Dedifferentiated amniotic fluid mesenchymal stem cell (primary cell): Measurements from ENCODE around the gene ZFTA.
"Not testable (repeated sequence)": the region's sequence is repeated elsewhere in the genome, so short reads cannot be mapped to it uniquely, and the experiment has no call there.

ENCODE experiments used
- DNase-seq: peaks from one replicate; pipeline ENCODE4 v3.0.0-alpha.2; 2016; ENCODE audit errors: extremely low spot score

The ZFTA gene

GRCh38 chr11:63775191-63775590, 6.6 kb upstream of the ZFTA start:
- DNase-seq = no peak

GRCh38 chr11:63771741-63772318, 3.3 kb upstream of the ZFTA start:
- not testable (repeated sequence) for DNase-seq

- DNase-seq = no peak
Measured at GRCh38 chr11:63770763-63771162, 2.2 kb upstream of the ZFTA start.

- DNase-seq = no peak
Measured at GRCh38 chr11:63769714-63770455, 1.3 kb upstream of the ZFTA start.

- DNase-seq = no peak
Measured at GRCh38 chr11:63769042-63769713, 603 bp upstream of the ZFTA start.

GRCh38 chr11:63767565-63768236, 874 bp downstream of the ZFTA start:
- DNase-seq = peak; percentile 60

GRCh38 chr11:63767267-63767564, 1.4 kb downstream of the ZFTA start:
- no peak for DNase-seq

GRCh38 chr11:63766531-63767235, 1.9 kb downstream of the ZFTA start:
- no peak for DNase-seq

- no peak for DNase-seq
Measured at GRCh38 chr11:63765688-63766241, 2.8 kb downstream of the ZFTA start.

GRCh38 chr11:63764679-63765647, 3.6 kb downstream of the ZFTA start:
- DNase-seq = no peak

GRCh38 chr11:63764340-63764678, 4.3 kb downstream of the ZFTA start:
- no peak for DNase-seq

GRCh38 chr11:63763496-63764339, 4.9 kb downstream of the ZFTA start:
- no peak for DNase-seq

GRCh38 chr11:63762654-63763495, 5.7 kb downstream of the ZFTA start:
- DNase-seq = no peak

GRCh38 chr11:63761931-63762653, 6.5 kb downstream of the ZFTA start:
- DNase-seq = no peak

- DNase-seq = no peak
Measured at GRCh38 chr11:63761188-63761587, 7.4 kb downstream of the ZFTA start.

GRCh38 chr11:63760487-63761079, 8.0 kb downstream of the ZFTA start:
- DNase-seq = no peak

- no peak for DNase-seq
Measured at GRCh38 chr11:63756919-63757761, 11.4 kb downstream of the ZFTA start.
